Measurements from ENCODE around the gene ACTR3C. TPM values are rescaled to one million over a fixed set of nuclear protein-coding genes. Genes with fewer than 3 reads are reported as not detected.
"Not testable (repeated sequence)": the region's sequence is repeated elsewhere in the genome, so short reads cannot be mapped to it uniquely, and the experiment has no call there.

Gene ACTR3C
- total RNA-seq, 1 donor from 2014 or later, result 7.9 TPM

DNA sequence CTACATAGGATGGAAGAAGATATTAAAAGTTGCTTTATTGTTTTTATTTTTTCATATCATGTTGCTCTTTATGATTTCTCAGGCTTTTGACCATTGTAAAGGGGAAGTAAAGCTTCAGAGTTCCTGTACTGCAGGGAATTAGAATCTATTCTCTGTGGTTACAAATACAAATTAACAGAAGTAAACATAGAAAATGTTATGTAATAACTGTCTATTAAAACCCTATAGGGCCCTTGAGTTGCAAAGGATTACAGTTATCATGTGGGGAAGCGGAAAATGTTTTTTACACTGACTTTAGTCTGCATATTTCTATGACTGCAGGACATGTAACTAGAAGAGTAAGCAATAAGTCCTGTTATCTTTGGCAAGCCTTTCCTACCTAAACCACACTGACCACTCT lies 116.5 kb downstream of the ACTR3C start:
- intact Hi-C loops (cut with micrococcal nuclease); H3K27ac Mint-ChIP-seq; H3K36me3 Mint-ChIP-seq (ENCODE audit: low read depth); H3K4me1 Mint-ChIP-seq (ENCODE audit: low read depth); H3K4me3 Mint-ChIP-seq (ENCODE audit: low read depth); H3K9me3 Mint-ChIP-seq; DNase-seq (ENCODE audit: low spot score); H3K27me3 Mint-ChIP-seq (ENCODE audit: low read depth): not testable (repeated sequence)

DNA sequence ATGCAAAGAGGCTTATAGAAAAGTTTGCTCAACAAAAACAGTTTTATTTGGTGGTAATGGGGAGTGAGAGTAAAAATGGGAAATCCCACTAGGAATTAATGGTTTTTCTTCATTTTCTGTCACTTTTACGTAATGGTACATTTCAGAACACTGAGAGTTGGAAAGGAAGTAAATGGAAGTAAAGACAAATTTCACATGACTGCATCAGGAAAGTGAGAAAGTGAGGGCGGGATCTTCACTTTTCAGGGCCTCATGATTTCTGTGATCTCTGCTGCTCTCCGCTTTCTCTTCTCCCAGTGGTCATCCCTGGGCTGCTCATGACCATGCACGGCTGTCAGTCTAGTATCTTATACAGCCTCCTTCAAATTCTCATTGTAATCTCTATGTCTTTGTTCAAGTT lies 117.5 kb downstream of the ACTR3C start:
- H3K9me3 Mint-ChIP-seq; H3K4me3 Mint-ChIP-seq (ENCODE audit: low read depth); H3K27ac Mint-ChIP-seq; H3K36me3 Mint-ChIP-seq (ENCODE audit: low read depth); intact Hi-C loops (cut with micrococcal nuclease); DNase-seq (ENCODE audit: low spot score); H3K4me1 Mint-ChIP-seq (ENCODE audit: low read depth); H3K27me3 Mint-ChIP-seq (ENCODE audit: low read depth): not testable (repeated sequence)

DNA sequence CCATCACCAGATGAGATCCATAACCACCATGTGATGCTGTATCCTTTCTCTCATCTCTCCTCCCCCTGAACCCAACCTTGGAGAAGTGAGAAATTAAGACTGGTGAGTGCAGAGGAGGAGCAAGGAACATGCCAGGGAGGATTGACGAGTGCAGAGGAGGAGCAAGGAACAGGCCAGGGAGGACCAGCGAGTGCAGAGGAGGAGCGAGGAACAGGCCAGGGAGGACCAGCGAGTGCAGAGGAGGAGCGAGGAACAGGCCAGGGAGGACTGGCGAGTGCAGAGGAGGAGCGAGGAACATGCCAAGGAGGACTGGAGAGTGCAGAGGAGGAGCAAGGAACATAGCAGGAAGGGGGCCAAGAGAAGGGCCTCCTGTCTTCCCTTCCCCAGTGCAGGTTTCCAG lies 118.8 kb downstream of the ACTR3C start:
- H3K36me3 Mint-ChIP-seq (ENCODE audit: low read depth); DNase-seq (ENCODE audit: low spot score); H3K4me1 Mint-ChIP-seq (ENCODE audit: low read depth); H3K27me3 Mint-ChIP-seq (ENCODE audit: low read depth); H3K4me3 Mint-ChIP-seq (ENCODE audit: low read depth); intact Hi-C loops (cut with micrococcal nuclease); H3K9me3 Mint-ChIP-seq; H3K27ac Mint-ChIP-seq: not testable (repeated sequence)

DNA sequence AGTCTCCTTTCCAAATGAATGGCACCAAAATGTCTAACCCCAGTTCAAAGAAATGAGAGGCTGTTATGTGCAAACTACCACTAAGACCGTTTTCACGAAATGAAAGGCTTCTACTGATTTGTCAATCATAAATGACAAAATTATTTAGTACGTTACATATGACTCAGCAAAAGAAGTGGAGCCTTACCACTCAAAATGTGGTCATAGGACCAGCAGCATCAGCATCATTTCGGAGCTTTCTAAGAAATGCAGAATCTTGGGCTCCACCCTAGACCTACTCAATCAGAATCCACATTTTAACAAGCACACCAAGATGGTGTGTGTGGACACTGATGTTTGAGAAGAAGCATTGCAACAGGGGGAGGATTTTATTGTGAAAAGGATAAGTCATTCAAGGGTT lies 120.5 kb downstream of the ACTR3C start:
- H3K4me3 Mint-ChIP-seq (ENCODE audit: low read depth); DNase-seq (ENCODE audit: low spot score); H3K27me3 Mint-ChIP-seq (ENCODE audit: low read depth); H3K9me3 Mint-ChIP-seq; H3K27ac Mint-ChIP-seq; intact Hi-C loops (cut with micrococcal nuclease); H3K4me1 Mint-ChIP-seq (ENCODE audit: low read depth); H3K36me3 Mint-ChIP-seq (ENCODE audit: low read depth): not testable (repeated sequence)

Other genes starting within 250 kb of the ACTR3C start
- 22.7 and 25.8 TPM in 2 replicates for gene LRRC61, start 190 bp downstream of the ACTR3C start, total RNA-seq
- gene RARRES2, start 18.1 kb upstream of the ACTR3C start, total RNA-seq, result not detected in 2 replicates
- 81.5 and 82.2 TPM in 2 replicates for gene REPIN1, start 45.3 kb upstream of the ACTR3C start, total RNA-seq
- 4.5 and 5.5 TPM in 2 replicates for gene ZNF775, start 55.8 kb upstream of the ACTR3C start, total RNA-seq
- 6.1 and 7.0 TPM in 2 replicates for gene GIMAP8, start 127.1 kb upstream of the ACTR3C start, total RNA-seq
- 22.6 and 24.1 TPM in 2 replicates for gene GIMAP7, start 191.3 kb upstream of the ACTR3C start, total RNA-seq
- gene GIMAP4, start 243.8 kb upstream of the ACTR3C start, total RNA-seq, result 36.7 and 39.1 TPM in 2 replicates